ENCODE results near the gene GBX1. TPM values are rescaled to one million over a fixed set of nuclear protein-coding genes. Genes with fewer than 3 reads are reported as not detected.
A peak's percentile ranks its signal among the peaks of the same experiment; 100 is the strongest.

GBX1 gene
- total RNA-seq, 3 donors from 2014 or later (not counting 1 experiment from before 2014, with no cell fraction given) = not detected

DNA sequence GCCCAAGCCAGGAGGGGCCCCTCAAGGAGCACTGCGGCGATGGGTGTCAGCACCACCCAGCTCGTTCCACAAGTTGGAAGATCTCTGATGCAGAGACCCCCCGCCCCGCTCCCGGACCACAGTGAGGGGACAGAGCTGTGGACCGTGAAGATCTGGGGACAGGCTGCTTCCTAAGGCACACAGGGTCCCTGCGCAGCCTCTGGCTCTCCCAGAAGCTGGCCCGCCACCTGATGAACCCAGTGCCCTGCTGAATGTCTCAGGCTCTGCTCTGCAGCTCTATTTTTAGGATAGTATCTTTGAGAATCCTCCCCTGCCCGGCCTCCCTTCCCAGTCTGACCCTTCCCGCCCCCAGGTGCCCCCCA, 29.7 kb downstream of the GBX1 start:
- H3K4me1 Mint-ChIP-seq = no peaks in the 10 kb centered on the region
- no peaks in the 10 kb centered on the region for H3K36me3 Mint-ChIP-seq
- Histone ChIP-seq H3K36me3 (ENCODE audit: control insufficient read depth, insufficient read depth, low read length) (peaks cover 7% of the 10 kb centered on the region), H3K27ac (ENCODE audit: low read length) (no peak overlapping the region), H3K4me3 (ENCODE audit: low read length) (no peak overlapping the region), H3K27me3 (ENCODE audit: control insufficient read depth, insufficient read depth, low read length) (no peaks in the 10 kb centered on the region), H3K4me1 (ENCODE audit: control insufficient read depth, insufficient read depth, low read length) (no peaks in the 10 kb centered on the region), H3K9me3 (ENCODE audit: control insufficient read depth, insufficient read depth, low read length) (no peaks in the 10 kb centered on the region)
- no peak overlapping the region for H3K27ac Mint-ChIP-seq
- no peak overlapping the region for H3K4me3 Mint-ChIP-seq
- intact Hi-C loops (cut with micrococcal nuclease) = no loop called here
- TF ChIP-seq, protein P1, sequence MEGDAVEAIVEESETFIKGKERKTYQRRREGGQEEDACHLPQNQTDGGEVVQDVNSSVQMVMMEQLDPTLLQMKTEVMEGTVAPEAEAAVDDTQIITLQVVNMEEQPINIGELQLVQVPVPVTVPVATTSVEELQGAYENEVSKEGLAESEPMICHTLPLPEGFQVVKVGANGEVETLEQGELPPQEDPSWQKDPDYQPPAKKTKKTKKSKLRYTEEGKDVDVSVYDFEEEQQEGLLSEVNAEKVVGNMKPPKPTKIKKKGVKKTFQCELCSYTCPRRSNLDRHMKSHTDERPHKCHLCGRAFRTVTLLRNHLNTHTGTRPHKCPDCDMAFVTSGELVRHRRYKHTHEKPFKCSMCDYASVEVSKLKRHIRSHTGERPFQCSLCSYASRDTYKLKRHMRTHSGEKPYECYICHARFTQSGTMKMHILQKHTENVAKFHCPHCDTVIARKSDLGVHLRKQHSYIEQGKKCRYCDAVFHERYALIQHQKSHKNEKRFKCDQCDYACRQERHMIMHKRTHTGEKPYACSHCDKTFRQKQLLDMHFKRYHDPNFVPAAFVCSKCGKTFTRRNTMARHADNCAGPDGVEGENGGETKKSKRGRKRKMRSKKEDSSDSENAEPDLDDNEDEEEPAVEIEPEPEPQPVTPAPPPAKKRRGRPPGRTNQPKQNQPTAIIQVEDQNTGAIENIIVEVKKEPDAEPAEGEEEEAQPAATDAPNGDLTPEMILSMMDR (IDR thresholded peaks at IDR 0.05) = no peak
- H3K9me3 Mint-ChIP-seq = no peaks in the 10 kb centered on the region
- ATAC-seq = no peak
- WGBS (ENCODE audit: insufficient coverage) = 95% methylated on average over 11 of the region's 11 CpGs
- DNase-seq = peak in 1 of 2 donors; percentile 5
- H3K27me3 Mint-ChIP-seq (ENCODE audit: low read depth in 2 of 2) = no peaks in the 10 kb centered on the region

DNA sequence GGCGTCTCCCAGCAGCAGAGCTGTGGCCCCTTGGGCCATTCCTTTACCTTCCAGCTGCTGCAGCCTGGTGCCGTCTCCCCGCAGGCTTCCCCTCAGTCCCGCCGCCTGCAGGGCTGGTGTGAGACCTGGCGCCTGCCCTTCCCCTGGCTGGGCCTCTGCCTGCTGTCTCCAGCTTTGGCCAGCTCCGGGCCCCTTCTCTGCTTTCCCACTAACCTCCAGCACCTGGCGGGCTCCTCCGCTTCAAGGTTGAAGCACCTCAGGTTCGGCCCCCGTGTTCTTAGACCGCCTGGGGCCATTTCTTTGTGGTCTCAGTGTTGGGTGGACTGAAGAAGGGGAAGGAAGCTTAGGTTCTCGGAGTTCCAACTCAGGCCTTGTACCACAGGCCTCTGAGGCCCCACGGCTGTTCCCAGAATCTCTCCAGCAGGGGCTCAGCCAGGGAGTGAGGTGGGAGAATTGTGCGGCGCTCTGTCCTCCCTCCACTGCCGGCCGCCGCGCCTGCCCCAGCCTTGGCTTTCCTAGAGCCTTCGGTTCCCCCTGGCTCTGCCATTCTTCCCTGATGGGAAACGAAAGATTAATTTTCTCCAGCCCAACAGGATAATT, 30.3 kb downstream of the GBX1 start:
- H3K27ac ChIP-seq (ENCODE audit: low read length) = no peak overlapping the region
- peak in 1 of 2 donors; percentile 12 for DNase-seq
- H3K27ac Mint-ChIP-seq = no peak overlapping the region
- ATAC-seq = no peak
- no peaks in the 10 kb centered on the region for H3K9me3 ChIP-seq (ENCODE audit: control insufficient read depth, insufficient read depth, low read length)
- no peak overlapping the region for H3K4me3 ChIP-seq (ENCODE audit: low read length)
- intact Hi-C loops (cut with micrococcal nuclease) = no loop called here
- H3K4me1 Mint-ChIP-seq = no peaks in the 10 kb centered on the region
- H3K36me3 Mint-ChIP-seq = no peaks in the 10 kb centered on the region
- H3K36me3 ChIP-seq (ENCODE audit: control insufficient read depth, insufficient read depth, low read length) = peaks cover 7% of the 10 kb centered on the region
- H3K4me3 Mint-ChIP-seq = no peak overlapping the region
- no peaks in the 10 kb centered on the region for H3K9me3 Mint-ChIP-seq
- H3K27me3 Mint-ChIP-seq (ENCODE audit: low read depth in 2 of 2) = no peaks in the 10 kb centered on the region
- WGBS (ENCODE audit: insufficient coverage) = 91% methylated on average over 22 of the region's 22 CpGs
- no peaks in the 10 kb centered on the region for H3K27me3 ChIP-seq (ENCODE audit: control insufficient read depth, insufficient read depth, low read length)
- TF ChIP-seq, protein P1 (IDR thresholded peaks at IDR 0.05) = no peak
- H3K4me1 ChIP-seq (ENCODE audit: control insufficient read depth, insufficient read depth, low read length) = no peaks in the 10 kb centered on the region

DNA sequence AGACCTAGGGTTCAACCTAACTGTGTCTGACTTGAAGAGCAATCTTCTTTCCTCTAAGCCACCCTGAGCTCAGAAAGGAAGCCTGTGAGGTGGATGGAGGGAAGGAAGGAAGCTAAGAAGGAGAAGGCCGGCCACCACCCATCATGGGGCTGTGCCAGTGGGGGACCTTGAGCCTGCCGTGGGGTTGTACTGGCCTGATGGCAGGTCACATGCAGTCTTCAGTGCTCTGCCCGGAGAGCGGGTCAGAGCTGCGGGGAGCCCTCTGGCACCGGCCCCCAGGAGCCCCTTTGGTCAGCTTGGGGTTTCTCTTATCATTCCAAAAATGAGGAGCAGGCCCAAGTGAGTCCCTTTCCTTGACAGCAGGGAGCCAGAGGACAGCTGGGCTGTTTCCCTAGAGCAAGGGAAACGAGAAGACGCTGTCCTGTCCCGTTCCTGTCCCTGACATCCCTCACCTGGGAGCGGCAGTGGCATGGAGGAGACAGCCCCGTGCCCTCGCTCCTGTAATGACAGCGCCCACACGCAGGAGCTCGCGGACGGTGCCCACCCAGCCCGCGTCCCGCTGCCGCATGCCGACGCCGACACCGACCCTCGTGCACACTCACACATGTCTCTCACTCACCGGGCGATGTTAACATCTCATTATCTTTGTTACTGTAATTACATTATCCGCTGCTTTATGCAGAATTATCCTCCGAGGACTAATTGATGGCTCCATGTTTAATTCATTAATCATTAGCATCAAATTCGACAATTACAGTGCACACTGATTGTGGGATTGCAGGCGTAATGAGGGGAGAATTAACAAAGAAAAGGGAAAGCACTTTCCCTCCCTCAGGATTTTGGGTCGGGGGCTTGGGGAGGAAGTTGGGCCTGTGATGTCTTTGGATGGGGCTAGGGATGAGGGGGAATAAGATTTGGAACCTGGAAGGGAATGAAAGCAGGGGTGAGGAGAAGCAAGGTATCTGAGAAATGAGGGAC, 31.3 kb downstream of the GBX1 start:
- no peaks in the 10 kb centered on the region for H3K9me3 ChIP-seq (ENCODE audit: control insufficient read depth, insufficient read depth, low read length)
- H3K27ac Mint-ChIP-seq = no peak overlapping the region
- WGBS (ENCODE audit: insufficient coverage) = 95% methylated on average over 31 of the region's 33 CpGs
- no peak for DNase-seq
- no peak for ATAC-seq
- no peak overlapping the region for H3K4me3 Mint-ChIP-seq
- H3K36me3 ChIP-seq (ENCODE audit: control insufficient read depth, insufficient read depth, low read length) = peaks cover 5% of the 10 kb centered on the region
- H3K4me1 Mint-ChIP-seq = no peaks in the 10 kb centered on the region
- H3K27me3 Mint-ChIP-seq (ENCODE audit: low read depth in 2 of 2) = no peaks in the 10 kb centered on the region
- TF ChIP-seq, protein P1 (IDR thresholded peaks at IDR 0.05) = no peak
- no peaks in the 10 kb centered on the region for H3K9me3 Mint-ChIP-seq
- H3K36me3 Mint-ChIP-seq = no peaks in the 10 kb centered on the region
- no peaks in the 10 kb centered on the region for H3K4me1 ChIP-seq (ENCODE audit: control insufficient read depth, insufficient read depth, low read length)
- no peaks in the 10 kb centered on the region for H3K27me3 ChIP-seq (ENCODE audit: control insufficient read depth, insufficient read depth, low read length)
- no peak overlapping the region for H3K27ac ChIP-seq (ENCODE audit: low read length)
- intact Hi-C loops (cut with micrococcal nuclease) = no loop called here
- H3K4me3 ChIP-seq (ENCODE audit: low read length) = no peak overlapping the region
